MM.1S (cell line): ENCODE data around the gene CCP110.
A peak's percentile ranks its signal among the peaks of the same experiment; 100 is the strongest.

Experiments
- DNase-seq: peaks from one replicate; pipeline ENCODE4 v3.0.0-alpha.2; 2015
- H2AFZ ChIP-seq: fragments of 300-600 bp; sonication (generic); 2 replicates; pipeline ENCODE4 v1.6.0; 2016; ENCODE audit warnings: antibody characterized with exemption, low read length
- H3F3A ChIP-seq: fragments of 300-600 bp; sonication (generic); 2 replicates; pipeline ENCODE4 v1.6.1; 2016; ENCODE audit warnings: mild to moderate bottlenecking, antibody characterized with exemption, low read length, moderate library complexity, mixed read lengths; ENCODE audit not compliant: insufficient read depth
- H3K27ac ChIP-seq: fragments of 300-600 bp; sonication (generic); 2 replicates; pipeline ENCODE4 v1.5.1; 2016; ENCODE audit warnings: mild to moderate bottlenecking, low read length
- H3K27me3 ChIP-seq: fragments of 300-600 bp; sonication (generic); replicated peaks from 2 replicates; pipeline ENCODE4 v1.6.0; 2016; ENCODE audit warnings: low read length; ENCODE audit not compliant: insufficient read depth
- H3K36me3 ChIP-seq: fragments of 300-600 bp; sonication (generic); replicated peaks from 2 replicates; pipeline ENCODE4 v1.6.1; 2016; ENCODE audit warnings: mild to moderate bottlenecking, low read length, mixed read lengths; ENCODE audit not compliant: insufficient read depth
- H3K4me1 ChIP-seq: fragments of 300-600 bp; sonication (generic); 2 replicates; pipeline ENCODE4 v1.6.1; 2016; ENCODE audit warnings: low read length, mixed read lengths
- H3K4me2 ChIP-seq: fragments of 300-600 bp; sonication (generic); 2 replicates; pipeline ENCODE4 v1.6.0; 2016; ENCODE audit warnings: low read depth, low read length
- H3K4me3 ChIP-seq: fragments of 300-600 bp; sonication (generic); 2 replicates; pipeline ENCODE4 v1.5.1; 2016; ENCODE audit warnings: low read length, mixed read lengths
- H3K79me2 ChIP-seq: fragments of 300-600 bp; sonication (generic); 2 replicates; pipeline ENCODE4 v1.6.1; 2016; ENCODE audit warnings: mixed run types, low read length, mixed read lengths
- H3K9ac ChIP-seq: fragments of 300-600 bp; sonication (generic); 2 replicates; pipeline ENCODE4 v1.6.1; 2016; ENCODE audit warnings: low read length, mixed read lengths
- H3K9me2 ChIP-seq: fragments of 300-600 bp; sonication (generic); replicated peaks from 2 replicates; pipeline ENCODE4 v1.6.1; 2016; ENCODE audit warnings: mild to moderate bottlenecking, low read length, mixed read lengths; ENCODE audit not compliant: insufficient read depth
- H3K9me3 ChIP-seq: fragments of 300-600 bp; sonication (generic); replicated peaks from 2 replicates; pipeline ENCODE4 v1.6.1; 2016; ENCODE audit warnings: mild to moderate bottlenecking, low read length, mixed read lengths; ENCODE audit not compliant: insufficient read depth
- H4K20me1 ChIP-seq: fragments of 300-600 bp; sonication (generic); 2 replicates; pipeline ENCODE4 v1.6.1; 2016; ENCODE audit warnings: mild to moderate bottlenecking, low read length, moderate library complexity, mixed read lengths; ENCODE audit not compliant: insufficient read depth
- EZH2 ChIP-seq: fragments of 300-600 bp; sonication (generic); optimal IDR thresholded peaks from 2 replicates; pipeline ENCODE3; 2017; ENCODE audit warnings: low read depth, mild to moderate bottlenecking, antibody characterized with exemption, low read length, mixed read lengths
- EZH2phosphoT487 ChIP-seq: fragments of 300-600 bp; sonication (generic); IDR thresholded peaks from 2 replicates; pipeline ENCODE4 v1.6.1; 2018; ENCODE audit warnings: antibody characterized with exemption, low read length
- TF ChIP-seq, protein P1 (sequence below): fragments of 300-600 bp; sonication (generic); IDR thresholded peaks from 2 replicates; pipeline ENCODE4 v1.5.1; 2016; ENCODE audit warnings: antibody characterized with exemption, low read length, mixed read lengths

Gene CCP110

DNA sequence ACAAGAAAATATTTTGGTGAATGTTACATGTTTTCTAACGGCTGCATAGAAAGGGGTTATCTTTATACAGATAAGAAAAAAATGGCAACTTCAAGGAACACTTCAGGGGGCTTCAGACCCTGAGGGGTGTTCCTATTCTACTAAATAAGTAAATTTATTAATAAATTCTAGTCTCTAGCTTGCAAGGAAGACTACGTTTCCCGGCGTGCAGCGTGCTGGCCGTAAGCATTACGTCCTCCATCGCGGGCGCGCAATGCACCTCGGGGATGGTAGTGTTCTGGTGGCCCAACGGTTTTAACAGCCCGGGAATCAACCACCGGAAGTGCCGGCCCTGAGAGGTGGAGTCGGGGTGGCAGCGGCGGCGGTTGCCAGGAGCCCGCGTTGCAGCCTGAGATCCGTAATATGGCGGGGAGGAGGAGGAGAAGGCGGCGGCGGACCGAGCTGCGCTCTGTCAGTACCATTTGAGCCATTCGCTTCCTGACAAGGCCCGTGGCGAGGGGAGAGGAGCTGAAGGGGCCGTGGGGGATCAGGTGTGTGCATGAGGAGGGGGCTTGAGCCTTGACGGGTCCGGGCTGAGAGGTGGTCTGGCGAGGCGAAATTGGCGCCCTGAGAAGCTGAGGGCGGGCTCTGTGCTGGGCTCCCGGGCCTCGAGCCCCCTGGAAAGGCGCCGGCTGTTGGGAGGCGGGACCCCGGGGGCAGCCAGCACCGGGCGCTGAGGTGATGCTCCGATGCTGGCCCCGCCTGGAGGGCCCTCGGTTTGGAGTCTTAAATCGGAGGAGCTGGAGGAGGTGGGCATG lies at the start of gene CCP110:
Gene CCP110 (plus strand): TSS at position 384 of the 797 bp plus-strand sequence. CDS start 3,940 bp downstream, outside the sequence.
- TF ChIP-seq, protein P1, sequence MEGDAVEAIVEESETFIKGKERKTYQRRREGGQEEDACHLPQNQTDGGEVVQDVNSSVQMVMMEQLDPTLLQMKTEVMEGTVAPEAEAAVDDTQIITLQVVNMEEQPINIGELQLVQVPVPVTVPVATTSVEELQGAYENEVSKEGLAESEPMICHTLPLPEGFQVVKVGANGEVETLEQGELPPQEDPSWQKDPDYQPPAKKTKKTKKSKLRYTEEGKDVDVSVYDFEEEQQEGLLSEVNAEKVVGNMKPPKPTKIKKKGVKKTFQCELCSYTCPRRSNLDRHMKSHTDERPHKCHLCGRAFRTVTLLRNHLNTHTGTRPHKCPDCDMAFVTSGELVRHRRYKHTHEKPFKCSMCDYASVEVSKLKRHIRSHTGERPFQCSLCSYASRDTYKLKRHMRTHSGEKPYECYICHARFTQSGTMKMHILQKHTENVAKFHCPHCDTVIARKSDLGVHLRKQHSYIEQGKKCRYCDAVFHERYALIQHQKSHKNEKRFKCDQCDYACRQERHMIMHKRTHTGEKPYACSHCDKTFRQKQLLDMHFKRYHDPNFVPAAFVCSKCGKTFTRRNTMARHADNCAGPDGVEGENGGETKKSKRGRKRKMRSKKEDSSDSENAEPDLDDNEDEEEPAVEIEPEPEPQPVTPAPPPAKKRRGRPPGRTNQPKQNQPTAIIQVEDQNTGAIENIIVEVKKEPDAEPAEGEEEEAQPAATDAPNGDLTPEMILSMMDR: no peak
- TF ChIP-seq EZH2 (no peak), EZH2phosphoT487 (no peak)
- DNase-seq: peak; percentile 96
- Histone ChIP-seq H3K27me3 (no peaks in the 10 kb centered on the region), H3K9ac (peak within 1 kb of the TSS; percentile 78), H2AFZ (peak within 1 kb of the TSS; percentile 90), H3K36me3 (0 out of 2 replicates have a peak, but pooled peaks cover 2% of the 10 kb centered on the region), H3K4me3 (peak within 1 kb of the TSS; percentile 85), H3K9me2 (no peaks in the 10 kb centered on the region), H3F3A (peaks cover 21% of the 10 kb centered on the region), H3K9me3 (no peaks in the 10 kb centered on the region), H3K4me1 (peaks cover 24% of the 10 kb centered on the region), H3K27ac (peak within 1 kb of the TSS; percentile 33; the same call in 1 of the 2 replicates), H3K79me2 (peaks cover 62% of the 10 kb centered on the region), H4K20me1 (no peaks in the 10 kb centered on the region), H3K4me2 (peak within 1 kb of the TSS; percentile 93)

DNA sequence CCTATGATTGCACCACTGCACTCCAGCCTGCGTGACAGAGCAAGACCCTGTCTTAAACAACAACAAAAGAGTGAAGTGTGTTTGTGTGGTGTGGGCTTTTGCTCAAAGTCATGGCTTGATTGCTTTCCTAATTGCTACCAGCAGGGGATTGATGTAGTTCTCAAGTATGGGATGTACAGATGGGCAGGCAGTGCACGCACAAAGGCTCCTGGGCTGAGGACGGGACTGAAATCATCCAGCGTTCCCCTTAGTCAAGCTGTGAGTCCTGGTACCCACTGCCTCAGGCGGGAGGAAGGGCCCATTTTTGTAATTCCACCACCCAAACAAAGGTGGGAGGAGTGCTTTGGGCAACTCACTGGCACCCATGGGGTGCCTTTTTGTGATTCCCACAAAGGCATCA lies 49.1 kb upstream of the CCP110 start:
- H3K27me3 ChIP-seq: no peaks in the 10 kb centered on the region
- no peaks in the 10 kb centered on the region for H4K20me1 ChIP-seq
- no peaks in the 10 kb centered on the region for H3K36me3 ChIP-seq
- DNase-seq: no peak
- no peak overlapping the region for H3K4me3 ChIP-seq
- no peak overlapping the region for H3K4me2 ChIP-seq
- no peaks in the 10 kb centered on the region for H3K9me3 ChIP-seq
- no peaks in the 10 kb centered on the region for H3K79me2 ChIP-seq
- H3K27ac ChIP-seq: no peak overlapping the region
- H3K9me2 ChIP-seq: no peaks in the 10 kb centered on the region
- no peak overlapping the region for H2AFZ ChIP-seq
- no peaks in the 10 kb centered on the region for H3F3A ChIP-seq
- H3K9ac ChIP-seq: no peak overlapping the region
- TF ChIP-seq EZH2: no peak
- no peak for TF ChIP-seq EZH2phosphoT487
- TF ChIP-seq, protein P1: no peak
- H3K4me1 ChIP-seq: no peaks in the 10 kb centered on the region

GRCh38 chr16:19478505-19478904 lies 45.2 kb upstream of the CCP110 start:
- H3F3A ChIP-seq: no peaks in the 10 kb centered on the region
- H3K79me2 ChIP-seq: no peaks in the 10 kb centered on the region
- H3K4me2 ChIP-seq: no peak overlapping the region
- no peaks in the 10 kb centered on the region for H3K36me3 ChIP-seq
- no peak overlapping the region for H3K9ac ChIP-seq
- H3K9me3 ChIP-seq: no peaks in the 10 kb centered on the region
- no peaks in the 10 kb centered on the region for H3K9me2 ChIP-seq
- H4K20me1 ChIP-seq: no peaks in the 10 kb centered on the region
- no peak overlapping the region for H3K27ac ChIP-seq
- H3K4me1 ChIP-seq: no peaks in the 10 kb centered on the region
- TF ChIP-seq EZH2phosphoT487: no peak
- TF ChIP-seq, protein P1: no peak
- TF ChIP-seq EZH2: no peak
- H3K27me3 ChIP-seq: no peaks in the 10 kb centered on the region
- DNase-seq: no peak
- H3K4me3 ChIP-seq: no peak overlapping the region
- no peak overlapping the region for H2AFZ ChIP-seq
